ENCODE data around the gene RAB42. TPM values are rescaled to one million over a fixed set of nuclear protein-coding genes. Genes with fewer than 3 reads are reported as not detected.
A peak's percentile ranks its signal among the peaks of the same experiment; 100 is the strongest.

The RAB42 gene
- polyA plus RNA-seq, 4 donors = 2.6 to 10.6 (median 2.8) TPM

DNA sequence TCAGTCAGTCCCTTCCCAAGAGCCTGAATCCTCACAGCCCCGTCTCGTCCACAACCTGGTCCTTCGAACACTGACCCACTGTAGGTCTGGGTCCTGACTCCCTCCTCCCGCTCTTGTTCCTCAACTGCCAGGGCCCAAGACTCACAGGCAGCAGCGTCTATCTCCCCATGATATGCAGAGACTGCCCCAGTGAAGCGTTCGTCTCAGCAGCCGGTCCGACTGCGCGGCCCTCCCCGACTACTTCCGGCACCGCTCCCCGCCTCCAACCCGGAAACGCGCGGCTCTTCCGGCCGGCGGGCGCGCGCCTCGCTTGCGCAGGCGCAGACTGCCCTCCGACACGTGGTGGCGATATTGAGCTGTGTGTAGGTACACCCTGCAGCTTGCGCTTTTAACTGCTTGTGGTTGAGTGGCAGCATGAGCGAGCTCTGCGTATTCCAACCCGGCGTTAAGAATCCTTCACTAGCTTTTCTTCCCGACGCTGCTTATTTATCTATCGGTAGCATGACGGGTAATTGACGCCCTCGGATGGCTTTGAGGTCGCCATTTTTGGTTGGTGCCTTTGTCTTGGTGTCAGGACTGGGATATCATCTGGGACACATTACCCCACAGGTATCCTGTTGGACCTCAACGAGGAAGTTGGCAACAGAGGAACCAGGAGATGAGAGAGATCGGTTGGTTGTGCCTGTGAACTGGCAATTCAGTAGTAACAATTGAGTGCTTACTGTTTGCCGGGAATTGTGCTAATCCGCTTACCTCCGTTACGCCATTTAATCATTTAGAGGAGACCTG, 51.0 kb downstream of the RAB42 start, which contains the start of gene TAF12:
TSS of gene TAF12 (minus strand) at position 221 of the 789 bp plus-strand sequence. CDS start 20,986 bp downstream, outside the sequence.
- peak; percentile 91 to 94 (median 91) for DNase-seq (ENCODE audit: low read depth in 4 of 4, low spot score in 3 of 4)

GRCh38 chr1:28644494-28644893, 52.4 kb downstream of the RAB42 start:
- no peak for DNase-seq (ENCODE audit: low read depth in 4 of 4, low spot score in 3 of 4)

Other genes with a start within 250 kb of the RAB42 start
- 10 to 100 TPM; 50.3 to 86.1 (median 81.7) TPM for gene PHACTR4, start 222.5 kb upstream of the RAB42 start, polyA plus RNA-seq (ENCODE audit: insufficient read length in 4 of 4)
- gene RCC1, start 86.2 kb upstream of the RAB42 start, polyA plus RNA-seq (ENCODE audit: insufficient read length in 4 of 4) = 10 to 100 TPM; 29.4 to 37.9 (median 33.8) TPM
- 10 to 100 TPM; 19.8 to 26.3 (median 23.5) TPM for gene TRNAU1AP, start 39.2 kb upstream of the RAB42 start, polyA plus RNA-seq (ENCODE audit: insufficient read length in 4 of 4)
- 10 to 100 TPM; 28.8 to 38.5 (median 32.2) TPM for gene TAF12, start 50.8 kb downstream of the RAB42 start, polyA plus RNA-seq (ENCODE audit: insufficient read length in 4 of 4)
- gene RNU11, start 56.3 kb downstream of the RAB42 start, polyA plus RNA-seq (ENCODE audit: insufficient read length in 4 of 4) = not detected
- 10 to 100 TPM; 14.8 to 19.4 (median 17.3) TPM for gene GMEB1, start 76.5 kb downstream of the RAB42 start, polyA plus RNA-seq (ENCODE audit: insufficient read length in 4 of 4)
- 10 to 100 TPM; 70.0 to 97.7 (median 90.0) TPM for gene YTHDF2, start 144.7 kb downstream of the RAB42 start, polyA plus RNA-seq (ENCODE audit: insufficient read length in 4 of 4)
- gene OPRD1, start 219.9 kb downstream of the RAB42 start, polyA plus RNA-seq (ENCODE audit: insufficient read length in 4 of 4) = under 1 TPM; 0.29 to 0.63 (median 0.35) TPM

All from left renal pelvis (tissue), 4 donors.